GOT3 (cell line): ENCODE results near the gene HABP2.

ENCODE experiments used
- DNase-seq: peaks from one replicate; lab custom pipeline; 2025; ENCODE audit warnings: mixed read lengths; lab: John Stamatoyannopoulos, UW

The HABP2 gene

GRCh38 chr10:113631684-113632367 is 79.0 kb downstream of the HABP2 start:
- no peak for DNase-seq
